Stimulated activated CD8-positive, alpha-beta memory T cell treated with anti-CD3 and anti-CD28 coated beads, Interleukin-7, amount 100 ng/mL, for 24 hours (primary cell): ENCODE measurements around the gene PDE4D.

Experiments
- DNase-seq: peaks from one replicate; pipeline ENCODE4 v3.0.0-alpha.2; 2020; ENCODE audit warnings: low read depth

Gene PDE4D

DNA sequence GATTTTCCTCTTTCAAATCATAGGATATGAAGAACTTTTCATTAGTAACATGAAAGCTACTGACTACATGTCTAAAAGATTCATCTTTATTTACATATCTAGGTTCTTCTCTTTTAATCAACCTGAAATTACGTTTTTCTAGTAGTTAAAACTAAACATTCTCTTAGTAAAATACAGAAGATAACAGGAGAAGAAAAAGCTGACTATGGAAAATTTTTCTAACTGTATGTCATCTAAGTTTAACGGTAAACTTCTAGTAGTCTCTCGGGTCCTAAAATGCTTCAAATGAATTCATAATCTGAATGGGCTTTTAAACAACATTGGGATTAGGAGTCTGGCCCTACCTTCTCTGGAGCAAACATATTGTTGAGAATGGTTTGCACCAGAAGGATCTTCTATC is 151.9 kb downstream of the PDE4D start:
- DNase-seq: no peak

DNA sequence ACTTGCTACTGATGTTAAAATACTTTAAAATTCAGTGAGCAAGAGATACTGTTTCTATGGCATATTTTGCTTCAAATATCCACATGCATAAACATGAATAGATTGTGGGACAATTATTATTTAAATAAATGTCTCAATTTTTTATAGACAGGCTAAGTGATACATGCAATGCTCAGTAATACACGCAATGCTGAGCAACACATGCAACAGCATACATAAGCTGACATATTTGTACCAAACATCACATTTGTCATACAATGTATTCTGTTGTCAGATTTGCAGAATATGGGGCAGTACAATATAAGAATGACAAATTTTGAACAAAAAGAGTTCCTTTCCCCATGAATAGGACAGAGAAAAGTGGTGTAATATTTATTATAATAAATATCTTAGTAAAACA is 155.5 kb downstream of the PDE4D start:
- DNase-seq: no peak

DNA sequence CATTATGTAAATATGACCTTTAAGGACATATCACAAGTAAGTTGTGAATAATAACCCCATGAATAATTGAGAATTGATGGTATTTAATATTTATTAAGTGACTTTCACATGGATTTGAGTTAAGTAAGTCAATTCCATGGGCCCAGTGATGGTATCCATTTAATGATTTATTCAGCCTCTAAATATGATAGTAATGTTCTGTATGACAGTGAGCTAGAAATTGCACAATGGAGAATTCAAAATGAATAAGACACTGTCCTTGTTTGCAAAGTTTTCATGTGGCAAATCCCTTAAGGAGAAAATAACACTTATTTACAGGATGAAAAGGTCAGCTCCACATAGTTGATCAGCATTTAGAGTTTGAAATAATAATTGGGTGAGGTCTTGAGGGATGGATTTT is 160.7 kb downstream of the PDE4D start:
- no peak for DNase-seq

DNA sequence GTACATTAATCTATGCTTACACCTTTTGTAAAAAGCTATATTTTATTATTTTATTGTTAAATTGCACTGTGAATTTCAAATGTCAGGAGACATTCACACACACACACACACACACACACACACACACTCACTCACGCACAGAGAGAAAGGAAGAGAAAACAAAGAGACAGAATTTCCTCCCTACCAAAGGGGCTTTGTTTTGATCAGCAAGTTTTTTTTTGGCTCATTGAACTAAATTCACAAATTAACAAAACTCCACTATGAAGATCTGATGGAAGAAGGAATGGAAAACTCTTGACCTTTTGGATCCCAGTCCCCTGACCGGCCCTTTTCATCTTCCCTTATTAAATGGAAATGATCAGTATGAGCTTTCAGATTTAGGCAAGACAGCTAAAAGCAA is 161.2 kb downstream of the PDE4D start:
- DNase-seq: no peak

DNA sequence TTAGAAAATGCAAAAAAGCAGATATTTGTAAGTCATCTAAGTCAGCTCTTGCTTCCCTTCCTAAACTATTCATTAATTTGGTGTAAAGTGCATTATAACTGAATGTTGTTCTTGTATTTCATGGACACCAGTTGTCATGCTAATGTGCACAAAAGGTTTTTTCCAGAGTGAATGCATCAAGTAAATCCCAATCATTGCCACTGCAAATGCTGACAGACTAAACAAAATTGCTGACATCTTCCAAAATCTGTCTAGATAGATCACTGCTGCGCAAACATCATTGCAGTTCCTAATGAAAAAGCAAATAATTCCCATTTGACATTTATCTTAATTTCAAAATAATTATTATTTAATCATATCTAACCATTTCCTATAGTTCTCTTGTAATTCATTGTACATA is 161.7 kb downstream of the PDE4D start:
- DNase-seq: no peak

DNA sequence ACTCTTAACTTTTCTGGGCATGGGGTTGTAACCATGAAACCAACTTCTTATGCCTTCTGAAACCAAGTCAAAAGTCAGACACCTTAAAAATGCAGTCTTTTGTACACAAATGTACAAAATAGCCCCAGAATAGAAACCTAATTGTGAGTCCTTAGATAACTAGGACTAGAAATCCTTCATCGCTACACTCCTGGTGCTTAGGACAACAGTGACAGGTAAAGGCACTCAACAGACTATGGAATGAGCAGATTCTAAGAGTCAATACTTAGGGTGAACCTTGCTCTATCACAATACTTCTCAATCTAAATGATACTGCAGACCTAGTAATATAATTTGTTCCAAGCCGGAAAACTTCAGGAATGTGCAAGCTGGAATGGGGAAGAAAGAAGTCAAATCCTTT is 163.7 kb downstream of the PDE4D start:
- DNase-seq: no peak

DNA sequence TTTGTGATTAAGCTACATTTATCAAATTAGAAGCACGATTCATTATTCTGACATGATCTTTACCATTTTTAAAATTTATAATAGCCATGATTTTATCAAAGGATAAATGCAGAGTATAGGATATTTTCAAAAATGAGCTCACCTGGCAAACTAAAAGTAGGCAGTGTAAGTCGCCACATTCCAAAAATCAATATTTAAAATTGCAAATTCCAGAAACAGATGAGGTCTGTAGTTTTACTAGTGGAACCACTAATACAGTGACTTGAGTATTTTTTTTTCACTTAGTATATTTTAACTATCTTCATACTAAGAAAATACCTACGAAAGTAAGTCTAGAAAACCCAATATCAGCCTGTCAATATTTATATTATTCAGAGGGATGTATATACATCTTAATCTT is 164.2 kb downstream of the PDE4D start:
- no peak for DNase-seq

DNA sequence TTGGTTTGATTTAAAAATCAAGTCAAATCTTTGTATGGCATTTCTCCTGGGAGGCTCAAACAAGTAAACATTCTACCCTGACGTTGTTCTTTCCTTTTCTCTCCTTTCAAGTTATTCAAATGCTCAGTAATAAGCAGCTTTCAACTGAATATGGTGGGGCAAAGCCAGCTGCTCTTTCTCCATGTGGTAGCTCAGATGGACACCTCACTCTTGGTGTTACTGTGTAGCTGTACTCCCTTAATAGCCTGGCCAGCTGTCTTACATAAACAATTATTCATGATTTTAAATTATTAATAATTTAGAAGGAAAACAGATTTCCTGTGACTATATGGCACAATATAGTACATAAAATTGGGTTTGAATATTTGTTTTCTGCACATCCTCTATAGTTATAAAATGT is 165.2 kb downstream of the PDE4D start:
- no peak for DNase-seq

DNA sequence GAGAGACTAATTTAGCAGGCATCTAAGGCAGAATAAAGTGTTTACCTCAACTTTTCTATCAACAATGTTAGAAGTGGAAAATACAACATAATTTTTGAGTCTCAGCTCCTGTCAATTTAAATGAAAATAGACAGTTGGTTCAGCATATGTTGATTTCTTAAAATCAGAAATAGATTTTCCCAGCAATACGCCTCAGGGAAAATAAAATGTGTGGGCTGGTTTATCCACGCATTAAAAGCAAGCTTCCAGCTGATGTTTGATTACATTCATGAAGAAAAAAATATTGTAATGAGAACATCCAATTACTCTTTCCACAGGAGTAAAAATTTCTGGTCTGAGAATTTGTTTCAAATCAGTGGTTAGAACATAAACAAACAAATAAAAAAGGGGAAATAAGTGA is 166.3 kb downstream of the PDE4D start:
- no peak for DNase-seq

DNA sequence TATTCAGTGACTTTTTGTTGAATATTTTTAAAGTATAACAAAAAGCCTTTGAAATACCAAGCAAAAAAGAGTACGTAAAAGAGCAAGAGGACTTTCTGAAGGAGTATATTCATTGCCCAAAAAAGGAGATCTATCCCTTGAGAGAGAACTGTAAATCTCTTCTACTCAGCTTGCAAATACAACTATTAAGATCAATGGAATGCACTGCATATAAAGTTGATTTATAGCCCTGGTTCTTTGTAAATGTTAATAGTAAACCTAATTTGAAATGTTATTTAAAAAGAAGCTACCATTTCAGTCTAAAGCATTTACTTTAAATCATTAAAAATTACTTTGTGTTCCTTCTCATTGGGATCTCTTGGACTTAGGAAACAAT is 168.1 kb downstream of the PDE4D start:
- no peak for DNase-seq

DNA sequence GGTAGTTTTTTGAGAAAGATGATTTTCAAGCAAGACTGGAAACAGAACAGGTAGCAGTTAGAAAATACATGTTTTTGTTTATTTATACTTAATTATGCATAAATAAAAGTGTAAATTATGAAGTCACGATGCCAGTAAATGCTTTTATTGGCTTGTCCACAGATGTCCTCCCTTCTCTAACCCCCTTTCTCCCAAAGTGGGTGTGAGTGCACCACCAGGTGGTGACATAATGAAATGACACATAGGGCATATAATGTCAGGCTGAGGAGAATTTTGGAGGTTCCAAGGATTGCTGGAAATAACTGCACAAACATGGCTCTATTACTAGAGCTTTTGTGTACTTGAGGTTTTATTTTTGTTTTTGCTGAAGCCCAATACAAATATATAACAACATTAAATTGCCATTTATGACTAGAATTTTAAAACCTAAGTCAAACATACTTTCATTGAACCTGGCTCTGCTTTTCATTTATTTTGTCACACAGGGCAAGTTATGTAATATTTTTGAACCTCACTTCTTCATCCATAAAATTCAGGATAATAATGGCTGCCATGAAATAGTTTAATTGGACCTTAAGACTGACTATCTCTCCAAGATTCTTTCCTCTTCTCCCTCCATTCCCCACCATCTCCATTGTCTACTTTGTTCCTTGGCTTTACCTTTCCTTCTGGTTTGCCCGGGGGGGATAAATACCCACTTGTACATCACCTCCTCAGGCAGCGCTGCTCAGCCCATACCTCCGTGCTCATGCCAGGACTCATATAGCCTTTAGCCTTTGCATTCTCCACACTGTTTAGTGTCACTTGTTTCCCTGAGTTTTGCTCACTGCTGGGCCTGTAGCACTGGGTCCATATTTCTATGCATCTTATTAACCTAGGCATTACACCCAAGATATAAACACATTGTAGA is 168.8 kb downstream of the PDE4D start:
- no peak for DNase-seq

DNA sequence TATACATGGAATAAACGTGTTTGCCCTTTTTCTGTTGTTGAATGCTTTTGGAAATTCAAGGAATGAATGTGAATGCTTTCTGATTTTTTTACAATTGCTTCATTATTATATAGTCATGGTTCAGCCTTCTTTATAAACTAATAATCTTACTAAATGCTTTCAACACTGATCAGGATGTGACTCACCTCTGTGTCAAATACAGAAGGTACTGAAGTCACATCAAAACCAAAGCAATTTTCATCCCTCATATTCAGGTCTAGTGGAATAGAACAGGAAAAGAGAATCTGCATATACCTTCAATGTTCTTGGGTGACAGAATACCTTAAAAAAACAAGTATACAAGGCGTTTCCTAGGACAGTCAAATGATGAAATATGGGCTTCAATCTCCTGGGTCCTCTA is 170.7 kb downstream of the PDE4D start:
- no peak for DNase-seq

DNA sequence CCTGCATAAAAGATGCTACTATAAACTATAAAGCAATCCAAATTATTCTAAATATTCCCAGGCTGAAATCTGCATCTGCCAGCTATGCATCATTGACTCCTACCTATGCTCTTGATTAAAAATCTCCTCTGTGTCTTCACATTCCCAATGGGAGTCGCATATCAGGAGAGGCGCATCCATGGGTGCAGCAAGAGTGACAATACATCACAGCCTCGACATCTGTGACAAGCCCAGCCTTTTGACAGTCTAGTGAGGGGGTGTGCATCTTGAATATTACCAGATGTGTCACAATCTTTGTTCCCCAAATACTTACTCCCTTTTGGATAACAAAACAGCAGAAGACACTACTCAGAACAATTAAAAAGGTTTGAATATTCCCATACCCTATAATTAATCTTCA is 171.8 kb downstream of the PDE4D start:
- DNase-seq: no peak

DNA sequence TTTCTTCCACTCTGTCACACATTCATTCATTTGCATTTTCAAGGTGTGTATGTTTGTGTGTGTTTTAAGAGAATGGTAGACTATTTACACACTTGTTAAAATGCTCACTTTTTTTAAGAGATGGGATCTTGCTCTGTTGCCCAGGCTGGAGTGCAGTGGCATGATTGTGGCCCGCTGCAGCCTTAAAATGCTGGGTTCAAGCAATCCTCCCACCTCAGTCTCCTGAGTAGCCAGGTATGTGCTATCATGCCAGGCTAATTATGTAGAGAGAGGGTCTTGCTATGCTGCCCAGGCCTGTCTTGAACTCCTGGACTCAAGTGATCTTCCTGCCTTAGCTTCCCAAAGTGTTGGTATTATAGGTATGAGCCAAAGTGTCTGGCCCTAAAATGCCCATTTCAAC is 173.5 kb downstream of the PDE4D start:
- DNase-seq: no peak

DNA sequence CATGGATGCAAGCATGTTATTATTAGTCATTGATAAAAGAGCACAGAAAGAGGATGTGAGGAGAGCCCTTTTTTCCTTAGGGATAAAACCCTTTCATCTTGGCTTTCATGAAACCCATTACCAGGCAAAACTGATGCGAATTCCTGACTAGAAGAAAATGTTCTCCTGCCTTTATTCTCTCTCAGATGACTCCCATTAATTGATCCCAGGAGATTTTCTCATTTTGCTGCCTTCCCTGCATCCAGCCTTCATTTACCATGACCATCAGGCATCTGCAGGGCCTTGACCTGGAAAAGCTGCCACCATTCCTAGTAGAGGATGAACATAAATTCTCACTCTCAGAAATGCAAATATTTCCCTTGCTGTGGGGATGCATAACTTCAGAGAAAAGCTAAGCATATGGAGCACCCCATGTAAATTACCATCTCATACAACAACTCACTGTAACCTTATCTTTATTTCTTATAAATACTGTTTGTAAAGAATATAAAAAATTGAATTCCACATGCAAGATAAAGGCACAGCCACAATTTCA is 176.5 kb downstream of the PDE4D start:
- DNase-seq: no peak

DNA sequence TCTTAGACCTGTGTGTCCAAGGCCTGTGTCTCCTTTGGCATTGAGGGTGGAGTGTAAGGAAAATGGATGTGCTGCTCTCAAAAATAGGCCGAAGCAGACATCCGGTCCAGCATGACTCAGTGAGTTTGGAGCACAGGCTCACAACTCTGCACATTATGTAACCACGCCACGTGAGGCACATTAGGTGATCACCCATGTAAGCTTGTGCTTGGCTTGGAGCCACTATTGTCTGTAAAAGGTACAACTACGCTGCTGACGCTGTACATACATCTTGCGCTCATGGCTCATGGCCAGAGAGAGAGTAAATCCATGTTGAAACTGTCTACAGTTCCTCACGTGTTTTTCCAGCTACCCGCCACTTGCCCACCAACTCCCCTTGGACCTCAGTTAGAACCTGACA is 177.5 kb downstream of the PDE4D start:
- DNase-seq: no peak

DNA sequence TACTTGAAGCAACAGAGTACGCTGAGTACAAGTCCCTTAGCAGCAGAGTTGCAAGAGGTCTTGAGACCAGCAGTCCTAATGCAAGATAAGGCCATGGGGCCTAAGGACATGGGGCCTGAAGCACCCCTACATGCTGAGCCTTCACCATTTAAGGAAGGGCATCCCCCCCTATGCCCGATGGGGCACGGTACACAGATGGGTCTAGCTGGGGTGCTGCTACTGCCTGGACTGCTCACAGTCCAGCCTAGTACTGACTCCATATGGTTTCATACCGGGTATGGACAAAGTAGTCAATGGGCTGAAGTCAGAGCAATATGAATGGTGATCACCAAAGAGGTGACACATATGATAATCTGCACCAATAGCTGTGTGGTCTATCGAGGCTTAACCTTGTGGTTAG is 178.3 kb downstream of the PDE4D start:
- no peak for DNase-seq

DNA sequence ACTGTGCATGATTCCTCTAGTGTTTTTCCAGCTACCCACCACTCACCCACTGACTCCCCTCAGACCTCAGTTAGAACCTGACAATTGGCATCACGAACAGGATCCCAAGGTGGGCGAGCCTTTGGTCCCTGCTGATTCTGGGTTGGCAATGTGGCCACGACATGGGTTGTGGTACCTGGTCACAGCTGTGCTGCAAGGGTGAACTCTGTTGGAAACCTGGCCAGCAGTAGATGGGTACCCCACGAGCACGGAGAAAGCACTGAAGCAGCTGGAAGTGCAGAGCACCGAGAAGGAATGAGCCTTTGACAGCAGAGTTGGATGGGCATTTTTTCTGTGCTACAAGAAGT is 180.1 kb downstream of the PDE4D start:
- DNase-seq: no peak

DNA sequence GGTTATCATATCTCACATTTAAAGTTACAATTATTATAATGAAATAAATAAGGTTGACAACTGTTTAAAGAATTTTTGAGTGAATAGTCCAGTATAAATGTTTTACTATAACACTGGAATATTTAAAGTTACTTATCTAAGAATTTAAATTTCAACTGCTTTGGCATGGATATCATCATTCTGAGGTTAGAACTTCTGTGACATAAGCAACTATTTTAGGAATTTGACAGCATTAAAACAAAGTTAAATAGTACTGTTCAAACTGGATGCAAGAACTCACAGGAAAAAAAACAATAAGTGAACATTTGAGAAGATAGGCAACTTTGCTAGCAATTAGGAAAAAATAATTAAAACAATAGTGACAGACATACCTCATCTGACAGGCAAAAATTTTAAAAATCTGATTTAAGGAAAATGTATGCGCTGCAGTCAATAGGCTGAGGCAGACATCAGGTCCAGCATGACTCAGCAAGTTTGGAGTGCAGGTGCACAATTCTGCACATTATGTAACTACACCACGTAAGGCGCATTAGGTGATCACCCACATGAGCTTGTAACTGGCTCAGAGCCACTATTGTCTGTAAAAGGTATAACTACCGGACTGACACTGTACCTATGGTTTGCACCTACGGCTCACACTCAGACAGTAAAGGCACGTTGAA is 180.6 kb downstream of the PDE4D start:
- no peak for DNase-seq

DNA sequence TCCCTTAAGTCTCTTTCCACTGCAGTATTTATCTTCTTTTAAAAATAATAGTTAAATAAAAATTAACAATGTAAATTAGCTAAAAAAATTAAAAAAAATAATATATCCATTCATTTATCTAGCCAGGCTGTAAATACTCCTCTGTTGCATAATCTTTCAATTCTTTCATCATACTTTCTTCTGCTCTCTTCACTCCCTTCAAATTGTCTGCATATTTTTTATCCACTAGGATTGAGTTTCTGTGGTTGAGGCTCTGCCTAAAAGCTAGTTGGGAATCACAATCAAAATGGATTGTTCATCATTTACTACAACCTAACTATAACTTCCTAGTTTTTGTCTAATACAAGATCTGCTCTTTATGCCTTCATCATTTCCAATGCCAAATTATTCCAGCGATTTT is 182.2 kb downstream of the PDE4D start:
- no peak for DNase-seq

DNA sequence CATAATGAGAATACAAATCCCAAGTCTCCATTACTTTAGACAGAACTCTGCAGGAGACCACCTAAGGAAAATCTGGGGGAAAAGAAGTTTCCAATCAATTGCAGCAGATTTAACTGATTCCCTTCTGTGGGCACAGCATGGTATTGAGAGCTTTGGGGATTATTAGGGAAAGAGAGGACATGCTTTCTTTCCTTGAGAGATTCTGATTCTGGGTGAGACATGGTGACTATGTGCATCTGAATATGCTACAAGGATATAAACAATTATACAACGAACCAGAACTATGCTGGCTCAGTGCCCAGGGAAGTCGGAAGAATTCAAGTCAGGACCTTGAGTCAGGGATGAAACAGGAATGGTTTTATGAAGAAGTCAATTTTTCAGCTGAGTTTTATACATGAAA is 183.7 kb downstream of the PDE4D start:
- no peak for DNase-seq

DNA sequence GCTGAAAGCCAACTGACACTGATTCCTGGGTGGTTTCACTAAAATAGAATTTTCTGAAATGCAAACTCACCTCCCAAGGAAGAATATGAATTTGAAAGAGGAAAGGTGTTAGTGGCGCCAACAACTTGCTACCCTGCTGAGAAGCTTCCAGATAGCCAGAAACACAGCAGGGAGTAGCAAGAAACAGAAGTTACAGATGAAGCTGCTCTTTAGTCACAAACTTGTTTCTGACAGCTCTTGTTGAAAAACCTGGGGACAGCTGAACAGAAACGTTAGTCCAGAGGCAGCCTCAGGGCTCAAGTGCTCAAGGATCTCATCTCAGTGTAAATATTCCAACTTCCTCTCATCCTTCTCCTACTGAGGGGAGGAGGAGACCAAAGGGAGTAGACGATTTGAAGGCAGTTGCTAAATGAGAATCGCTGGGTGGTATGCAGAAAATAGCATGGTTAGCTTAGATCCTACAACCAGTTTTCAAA is 184.1 kb downstream of the PDE4D start:
- no peak for DNase-seq

DNA sequence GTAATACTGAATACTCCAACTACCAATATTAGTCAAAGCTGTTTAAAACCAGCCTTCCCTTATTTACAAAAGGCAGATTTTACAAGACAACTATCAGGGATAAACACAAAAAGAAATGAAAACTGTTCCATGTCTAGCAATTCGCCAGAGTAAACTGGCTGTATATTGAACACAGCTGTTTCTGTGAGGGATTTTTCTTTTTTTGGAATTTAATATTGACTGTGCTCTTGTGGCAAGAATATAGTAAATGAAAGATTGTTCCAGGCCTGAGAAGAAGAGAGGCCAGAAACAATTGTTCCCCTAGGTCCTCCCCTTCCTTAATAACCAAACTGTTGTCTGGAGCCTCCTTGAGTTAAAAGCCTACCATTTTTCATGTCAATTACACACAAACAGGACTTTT is 188.6 kb downstream of the PDE4D start:
- no peak for DNase-seq

DNA sequence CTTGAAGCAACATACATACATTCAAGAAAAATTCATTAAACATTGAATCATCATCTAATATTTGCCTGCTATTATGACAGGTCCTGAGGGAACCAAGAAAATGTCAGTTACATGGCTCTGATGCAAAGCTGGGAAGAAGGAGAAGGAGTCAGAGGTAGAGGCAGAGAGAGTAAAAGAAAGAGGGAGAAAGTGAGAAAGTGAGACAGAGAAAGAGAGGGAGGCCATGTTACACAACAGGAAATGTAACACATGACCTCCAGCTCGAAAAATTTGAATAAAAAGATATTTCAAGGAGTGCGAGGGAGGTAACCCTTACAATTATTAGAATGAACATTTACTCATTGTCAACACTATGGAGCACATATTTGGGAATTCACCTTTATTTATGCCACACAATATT is 189.7 kb downstream of the PDE4D start:
- DNase-seq: no peak
